Nucleus accumbens (tissue), 56 donors: Measurements from ENCODE around the gene GUCY1B1.
"Not testable (repeated sequence)": the region's sequence is repeated elsewhere in the genome, so short reads cannot be mapped to it uniquely, and the experiment has no call there.

Experiments used
- DNase-seq, 56 donors: peaks; one replicate each; lab custom pipeline; 2025; lab: John Stamatoyannopoulos, UW

The GUCY1B1 gene

GRCh38 chr4:155797581-155797980 lies 38.8 kb downstream of the GUCY1B1 start:
- not testable (repeated sequence) for DNase-seq

- DNase-seq, result no peak
Observed at GRCh38 chr4:155799116-155799793, 40.4 kb downstream of the GUCY1B1 start.

- DNase-seq, result peak in 2 of 56 donors; percentile 12 to 15
Observed at GRCh38 chr4:155799794-155800123, 40.9 kb downstream of the GUCY1B1 start.

- no peak for DNase-seq
Observed at GRCh38 chr4:155800685-155801343, 42.0 kb downstream of the GUCY1B1 start.

- peak in 4 of 56 donors; percentile 2 to 24 (median 2) for DNase-seq
Observed at GRCh38 chr4:155802190-155802959, 43.6 kb downstream of the GUCY1B1 start.

GRCh38 chr4:155805016-155805415 lies 46.2 kb downstream of the GUCY1B1 start:
- DNase-seq, result no peak

GRCh38 chr4:155807021-155807420 lies 48.2 kb downstream of the GUCY1B1 start:
- DNase-seq, result no peak

GRCh38 chr4:155809835-155810234 lies 51.0 kb downstream of the GUCY1B1 start:
- DNase-seq, result no peak

GRCh38 chr4:155811083-155811482 lies 52.3 kb downstream of the GUCY1B1 start:
- no peak for DNase-seq

- no peak for DNase-seq
Observed at GRCh38 chr4:155818639-155819038, 59.8 kb downstream of the GUCY1B1 start.

- DNase-seq, result no peak
Observed at GRCh38 chr4:155819066-155819465, 60.2 kb downstream of the GUCY1B1 start.

- DNase-seq, result no peak
Observed at GRCh38 chr4:155820887-155821518, 62.2 kb downstream of the GUCY1B1 start.

- no peak for DNase-seq
Observed at GRCh38 chr4:155822572-155822971, 63.8 kb downstream of the GUCY1B1 start.

- DNase-seq, result no peak
Observed at GRCh38 chr4:155828628-155829027, 69.8 kb downstream of the GUCY1B1 start.

- DNase-seq, result no peak
Observed at GRCh38 chr4:155832664-155833063, 73.8 kb downstream of the GUCY1B1 start.

GRCh38 chr4:155837203-155837796 lies 78.5 kb downstream of the GUCY1B1 start:
- DNase-seq, result no peak

- DNase-seq, result no peak
Observed at GRCh38 chr4:155842080-155842479, 83.3 kb downstream of the GUCY1B1 start.

GRCh38 chr4:155846929-155847328 lies 88.1 kb downstream of the GUCY1B1 start:
- no peak for DNase-seq

GRCh38 chr4:155849042-155849441 lies 90.2 kb downstream of the GUCY1B1 start:
- no peak for DNase-seq

GRCh38 chr4:155853189-155853588 lies 94.4 kb downstream of the GUCY1B1 start:
- DNase-seq, result no peak
